Activated CD4-positive, alpha-beta memory T cell treated with anti-CD3 and anti-CD28 coated beads for 36 hours (primary cell): ENCODE results near the gene RAMP1. TPM values are rescaled to one million over a fixed set of nuclear protein-coding genes. Genes with fewer than 3 reads are reported as not detected.

ENCODE experiments used
- CTCF ChIA-PET: fragments of 350-600 bp; sonication (Branson Sonifier 250); formaldehyde crosslinking; loops from one replicate; lab custom pipeline; 2021; ENCODE audit warnings: antibody characterized with exemption, inconsistent platforms; lab: Charles Lee
- POLR2A ChIA-PET: fragments of 350-600 bp; sonication (Branson Sonifier 250); formaldehyde crosslinking; loops from one replicate; lab custom pipeline; 2021; ENCODE audit warnings: antibody characterized with exemption; lab: Charles Lee
- DNase-seq: peaks from one replicate; pipeline ENCODE4 v3.0.0-alpha.2; 2020
- H3K27ac Mint-ChIP-seq: one replicate; pipeline ENCODE4 v1.8.0; 2021; ENCODE audit warnings: mixed read lengths
- H3K27me3 Mint-ChIP-seq: one replicate; pipeline ENCODE4 v1.8.0; 2021; ENCODE audit warnings: mixed read lengths
- H3K36me3 Mint-ChIP-seq: one replicate; pipeline ENCODE4 v1.8.0; 2021; ENCODE audit warnings: mixed read lengths
- H3K4me1 Mint-ChIP-seq: one replicate; pipeline ENCODE4 v1.8.0; 2021; ENCODE audit warnings: low read depth, mixed read lengths
- H3K4me3 Mint-ChIP-seq: one replicate; pipeline ENCODE4 v1.8.0; 2021; ENCODE audit warnings: mild to moderate bottlenecking, mixed read lengths
- H3K9me3 Mint-ChIP-seq: one replicate; pipeline ENCODE4 v1.8.0; 2021; ENCODE audit warnings: mixed read lengths
- intact Hi-C: fragments of 100-400 bp; cut with micrococcal nuclease; formaldehyde crosslinking; loops from one replicate; pipeline ENCODE4 v1.15.1; 2023
- total RNA-seq, 2 experiments: library from RNA; stranded (reverse); gene quantifications; one replicate each; pipeline ENCODE4 v1.2.3, GENCODE V29; 2021

Gene RAMP1
- total RNA-seq, 2 experiments from 2014 or later: 0.77 to 0.97 TPM

- H3K9me3 Mint-ChIP-seq: no peaks in the 10 kb centered on the region
- no peak overlapping the region for H3K4me3 Mint-ChIP-seq
- peaks cover 32% of the 10 kb centered on the region for H3K27me3 Mint-ChIP-seq
- no peak overlapping the region for H3K27ac Mint-ChIP-seq
- CTCF ChIA-PET: no interaction called here
- H3K36me3 Mint-ChIP-seq: no peaks in the 10 kb centered on the region
- DNase-seq: peak; percentile 24
- intact Hi-C loops: no loop called here
- H3K4me1 Mint-ChIP-seq: peaks cover 15% of the 10 kb centered on the region
- POLR2A ChIA-PET: no interaction called here
Measured at GRCh38 chr2:237873421-237873831, 14.0 kb downstream of the RAMP1 start.

- CTCF ChIA-PET: no interaction called here
- no peak for DNase-seq
- Mint-ChIP-seq H3K36me3 (no peaks in the 10 kb centered on the region), H3K27ac (no peak overlapping the region), H3K27me3 (peaks cover 26% of the 10 kb centered on the region), H3K9me3 (no peaks in the 10 kb centered on the region), H3K4me1 (peaks cover 9% of the 10 kb centered on the region), H3K4me3 (no peak overlapping the region)
- POLR2A ChIA-PET: no interaction called here
- intact Hi-C loops: no loop called here
Measured at GRCh38 chr2:237873897-237874551, 14.6 kb downstream of the RAMP1 start.

- DNase-seq: no peak
- H3K27me3 Mint-ChIP-seq: peaks cover 20% of the 10 kb centered on the region
- no peak overlapping the region for H3K27ac Mint-ChIP-seq
- intact Hi-C loops: no loop called here
- no peaks in the 10 kb centered on the region for H3K9me3 Mint-ChIP-seq
- POLR2A ChIA-PET: no interaction called here
- H3K36me3 Mint-ChIP-seq: no peaks in the 10 kb centered on the region
- no peak overlapping the region for H3K4me3 Mint-ChIP-seq
- peaks cover 3% of the 10 kb centered on the region for H3K4me1 Mint-ChIP-seq
- CTCF ChIA-PET: no interaction called here
Measured at GRCh38 chr2:237874585-237875161, 15.2 kb downstream of the RAMP1 start.

GRCh38 chr2:237875256-237876060, 16.0 kb downstream of the RAMP1 start:
- CTCF ChIA-PET: interaction anchor here (0.9 kb wide), 1 partner anchor 95 kb away, joined by 3 read pairs; no protein-coding TSS in a partner anchor

GRCh38 chr2:237876061-237876526, 16.7 kb downstream of the RAMP1 start:
- POLR2A ChIA-PET: no interaction called here
- Mint-ChIP-seq H3K4me3 (no peak overlapping the region), H3K27me3 (peaks cover 9% of the 10 kb centered on the region), H3K36me3 (no peaks in the 10 kb centered on the region), H3K9me3 (no peaks in the 10 kb centered on the region), H3K4me1 (peaks cover 3% of the 10 kb centered on the region), H3K27ac (no peak overlapping the region)
- DNase-seq: no peak
- CTCF ChIA-PET: interaction anchor here (0.9 kb wide), 1 partner anchor 96 kb away, joined by 3 read pairs; no protein-coding TSS in a partner anchor
- intact Hi-C loops: no loop called here

More at GRCh38 chr2:237875256-237876060, 16.0 kb downstream of the RAMP1 start:
- H3K36me3 Mint-ChIP-seq: no peaks in the 10 kb centered on the region
- peaks cover 3% of the 10 kb centered on the region for H3K4me1 Mint-ChIP-seq
- H3K4me3 Mint-ChIP-seq: no peak overlapping the region
- POLR2A ChIA-PET: no interaction called here
- no peak overlapping the region for H3K27ac Mint-ChIP-seq
- intact Hi-C loops: no loop called here
- DNase-seq: no peak
- H3K9me3 Mint-ChIP-seq: no peaks in the 10 kb centered on the region
- H3K27me3 Mint-ChIP-seq: peaks cover 13% of the 10 kb centered on the region

- intact Hi-C loops: no loop called here
- no peaks in the 10 kb centered on the region for H3K9me3 Mint-ChIP-seq
- H3K36me3 Mint-ChIP-seq: no peaks in the 10 kb centered on the region
- POLR2A ChIA-PET: no interaction called here
- H3K27me3 Mint-ChIP-seq: peaks cover 7% of the 10 kb centered on the region
- DNase-seq: no peak
- CTCF ChIA-PET: no interaction called here
- no peak overlapping the region for H3K27ac Mint-ChIP-seq
- H3K4me1 Mint-ChIP-seq: peaks cover 3% of the 10 kb centered on the region
- no peak overlapping the region for H3K4me3 Mint-ChIP-seq
Measured at GRCh38 chr2:237876532-237876931, 17.1 kb downstream of the RAMP1 start.

GRCh38 chr2:237876951-237877491, 17.6 kb downstream of the RAMP1 start:
- ChIA-PET POLR2A (no interaction called here), CTCF (no interaction called here)
- H3K4me1 Mint-ChIP-seq: peaks cover 3% of the 10 kb centered on the region
- no peak overlapping the region for H3K4me3 Mint-ChIP-seq
- peaks cover 5% of the 10 kb centered on the region for H3K27me3 Mint-ChIP-seq
- no peak overlapping the region for H3K27ac Mint-ChIP-seq
- DNase-seq: no peak
- no peaks in the 10 kb centered on the region for H3K9me3 Mint-ChIP-seq
- intact Hi-C loops: no loop called here
- H3K36me3 Mint-ChIP-seq: no peaks in the 10 kb centered on the region

- CTCF ChIA-PET: no interaction called here
- Mint-ChIP-seq H3K27me3 (peaks cover 5% of the 10 kb centered on the region), H3K4me3 (no peak overlapping the region), H3K4me1 (peaks cover 3% of the 10 kb centered on the region), H3K36me3 (no peaks in the 10 kb centered on the region), H3K27ac (no peak overlapping the region), H3K9me3 (no peaks in the 10 kb centered on the region)
- POLR2A ChIA-PET: no interaction called here
- no peak for DNase-seq
- intact Hi-C loops: no loop called here
Measured at GRCh38 chr2:237877576-237878307, 18.3 kb downstream of the RAMP1 start.

GRCh38 chr2:237878321-237879057, 19.1 kb downstream of the RAMP1 start:
- no peak for DNase-seq
- Mint-ChIP-seq H3K36me3 (no peaks in the 10 kb centered on the region), H3K4me3 (no peak overlapping the region), H3K9me3 (no peaks in the 10 kb centered on the region), H3K4me1 (peaks cover 3% of the 10 kb centered on the region), H3K27me3 (peaks cover 3% of the 10 kb centered on the region), H3K27ac (no peak overlapping the region)
- intact Hi-C loops: no loop called here
- ChIA-PET CTCF (no interaction called here), POLR2A (interaction anchor here (0.6 kb wide), 1 partner anchor 465 kb away, joined by 5 read pairs; no protein-coding TSS in a partner anchor)

GRCh38 chr2:237879058-237879430, 19.6 kb downstream of the RAMP1 start:
- no peak overlapping the region for H3K27ac Mint-ChIP-seq
- ChIA-PET POLR2A (interaction anchor here (0.6 kb wide), 1 partner anchor 464 kb away, joined by 5 read pairs; no protein-coding TSS in a partner anchor), CTCF (no interaction called here)
- no peak for DNase-seq
- H3K27me3 Mint-ChIP-seq: no peaks in the 10 kb centered on the region
- H3K4me3 Mint-ChIP-seq: no peak overlapping the region
- no peaks in the 10 kb centered on the region for H3K9me3 Mint-ChIP-seq
- H3K36me3 Mint-ChIP-seq: no peaks in the 10 kb centered on the region
- intact Hi-C loops: no loop called here
- no peaks in the 10 kb centered on the region for H3K4me1 Mint-ChIP-seq

GRCh38 chr2:237879991-237880560, 20.7 kb downstream of the RAMP1 start:
- no peaks in the 10 kb centered on the region for H3K36me3 Mint-ChIP-seq
- POLR2A ChIA-PET: no interaction called here
- H3K27ac Mint-ChIP-seq: no peak overlapping the region
- no peaks in the 10 kb centered on the region for H3K4me1 Mint-ChIP-seq
- no peaks in the 10 kb centered on the region for H3K9me3 Mint-ChIP-seq
- intact Hi-C loops: no loop called here
- H3K4me3 Mint-ChIP-seq: no peak overlapping the region
- H3K27me3 Mint-ChIP-seq: no peaks in the 10 kb centered on the region
- DNase-seq: no peak
- CTCF ChIA-PET: no interaction called here
